GM20000 (cell line): ENCODE measurements around the gene IL1RAPL1.

Source experiments
- DNase-seq: peaks from one replicate; pipeline ENCODE4 v3.0.0; 2012; ENCODE audit warnings: low spot score
- TF ChIP-seq, protein P1 (sequence below): IDR thresholded peaks from 2 replicates; pipeline ENCODE4 v1.5.1; 2012; ENCODE audit warnings: mild to moderate bottlenecking, control low read depth; ENCODE audit errors: extremely low read depth, missing control alignments

The IL1RAPL1 gene

DNA sequence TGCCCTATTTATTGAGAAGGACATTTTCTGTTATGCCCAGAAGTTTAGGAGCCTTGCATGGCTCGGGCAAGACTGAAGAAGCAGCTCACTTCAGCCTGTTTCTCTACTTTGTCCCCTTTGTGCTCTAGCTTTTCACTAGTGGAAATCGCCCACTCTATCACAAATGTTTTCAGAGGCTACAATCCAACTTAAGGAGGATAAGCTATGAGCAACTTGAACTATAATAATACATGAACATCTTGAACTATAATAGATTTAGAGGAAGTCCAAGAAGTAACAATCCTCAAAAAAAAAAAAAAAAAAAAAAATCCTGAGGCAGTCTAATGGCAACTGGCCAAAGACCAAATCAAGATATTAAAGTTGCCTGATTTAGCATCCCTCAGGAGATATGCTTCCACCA, 452.3 kb downstream of the IL1RAPL1 start:
- no peak for DNase-seq
- TF ChIP-seq, protein P1, sequence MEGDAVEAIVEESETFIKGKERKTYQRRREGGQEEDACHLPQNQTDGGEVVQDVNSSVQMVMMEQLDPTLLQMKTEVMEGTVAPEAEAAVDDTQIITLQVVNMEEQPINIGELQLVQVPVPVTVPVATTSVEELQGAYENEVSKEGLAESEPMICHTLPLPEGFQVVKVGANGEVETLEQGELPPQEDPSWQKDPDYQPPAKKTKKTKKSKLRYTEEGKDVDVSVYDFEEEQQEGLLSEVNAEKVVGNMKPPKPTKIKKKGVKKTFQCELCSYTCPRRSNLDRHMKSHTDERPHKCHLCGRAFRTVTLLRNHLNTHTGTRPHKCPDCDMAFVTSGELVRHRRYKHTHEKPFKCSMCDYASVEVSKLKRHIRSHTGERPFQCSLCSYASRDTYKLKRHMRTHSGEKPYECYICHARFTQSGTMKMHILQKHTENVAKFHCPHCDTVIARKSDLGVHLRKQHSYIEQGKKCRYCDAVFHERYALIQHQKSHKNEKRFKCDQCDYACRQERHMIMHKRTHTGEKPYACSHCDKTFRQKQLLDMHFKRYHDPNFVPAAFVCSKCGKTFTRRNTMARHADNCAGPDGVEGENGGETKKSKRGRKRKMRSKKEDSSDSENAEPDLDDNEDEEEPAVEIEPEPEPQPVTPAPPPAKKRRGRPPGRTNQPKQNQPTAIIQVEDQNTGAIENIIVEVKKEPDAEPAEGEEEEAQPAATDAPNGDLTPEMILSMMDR, result no peak

DNA sequence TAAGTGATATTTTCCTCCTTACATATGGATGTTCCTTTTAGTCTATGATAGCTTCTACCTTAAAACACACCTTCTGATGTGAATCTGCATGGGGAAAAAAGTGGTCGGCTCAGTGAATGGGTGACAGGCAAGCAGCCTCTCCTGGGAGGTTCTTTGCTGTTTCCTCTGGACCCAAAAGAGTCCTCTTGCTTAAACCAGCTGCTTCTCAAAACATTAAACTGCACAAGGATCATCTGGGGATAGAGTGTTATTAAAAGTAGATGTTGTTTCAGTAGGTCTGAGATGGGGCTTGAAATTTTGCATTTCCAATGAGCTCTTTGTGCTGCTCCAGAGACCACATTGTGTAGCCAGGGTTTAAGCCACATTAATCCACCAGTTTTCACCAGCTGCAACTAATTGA, 452.9 kb downstream of the IL1RAPL1 start:
- no peak for DNase-seq

DNA sequence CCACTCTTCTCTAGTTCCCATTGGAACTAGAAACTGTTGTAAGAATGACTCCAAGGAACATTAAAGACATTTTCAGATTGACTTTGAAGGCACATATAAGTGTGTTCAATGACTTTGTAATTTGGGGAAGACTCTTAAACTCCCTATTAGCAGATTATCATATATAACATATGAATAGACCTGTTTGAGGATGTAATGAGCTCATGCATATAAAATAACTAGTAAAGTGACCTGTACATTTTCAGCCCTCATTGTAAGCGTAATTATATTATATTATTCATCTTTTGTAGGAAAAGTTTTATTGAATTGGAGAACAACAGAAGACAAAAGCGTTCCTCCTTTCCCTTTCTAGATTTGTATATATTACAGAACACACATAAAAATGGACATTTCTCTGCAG, 455.1 kb downstream of the IL1RAPL1 start:
- no peak for DNase-seq
- TF ChIP-seq, protein P1, result no peak

More for the DNA sequence above, 452.9 kb downstream of the IL1RAPL1 start:
- TF ChIP-seq, protein P1, result no peak

DNA sequence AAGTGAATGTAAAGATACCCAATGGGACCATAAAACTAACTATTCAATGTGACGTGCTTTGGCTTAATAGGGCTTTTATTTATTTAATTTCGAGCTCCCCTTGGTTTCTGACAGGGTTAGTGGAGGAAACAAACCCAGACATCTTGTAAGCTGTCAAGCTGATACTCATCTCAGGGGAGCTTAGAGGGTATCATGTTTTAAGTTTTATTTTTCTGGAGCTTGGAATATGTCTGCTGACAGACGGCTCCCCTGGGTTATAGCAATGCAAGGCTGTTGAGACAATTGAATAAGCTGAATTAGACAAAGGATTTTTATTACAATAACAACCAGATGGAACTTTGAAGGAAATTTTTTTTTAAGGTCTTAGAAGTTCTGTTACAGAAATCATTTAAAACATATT, 456.5 kb downstream of the IL1RAPL1 start:
- TF ChIP-seq, protein P1, result no peak
- no peak for DNase-seq

GRCh38 chrX:29044423-29045184, 457.4 kb downstream of the IL1RAPL1 start:
- TF ChIP-seq, protein P1, result no peak
- no peak for DNase-seq

GRCh38 chrX:29065477-29065876, 478.2 kb downstream of the IL1RAPL1 start:
- TF ChIP-seq, protein P1, result no peak
- DNase-seq, result no peak

DNA sequence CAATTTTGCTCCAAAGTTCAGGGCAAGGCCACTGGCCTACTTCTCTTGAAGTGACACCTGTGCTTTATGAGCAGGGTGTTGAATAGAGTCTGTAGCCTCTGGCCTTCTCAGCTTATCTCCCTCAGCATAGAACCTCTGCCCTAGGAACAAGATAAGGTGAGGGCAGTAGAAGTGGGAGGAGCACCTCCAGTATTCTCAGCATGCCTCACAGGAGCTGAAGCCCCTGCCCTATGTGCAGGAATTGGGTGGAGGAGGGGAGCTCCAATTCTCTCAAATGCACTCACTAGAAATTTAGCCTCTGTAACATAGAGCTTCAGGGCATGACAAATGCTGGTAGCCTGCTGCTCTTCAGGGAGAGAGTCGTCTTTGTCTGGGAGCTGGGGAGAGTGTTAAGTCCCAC, 479.3 kb downstream of the IL1RAPL1 start:
- DNase-seq, result no peak
- TF ChIP-seq, protein P1, result no peak
